ENCODE measurements around the gene GNG7. TPM values are rescaled to one million over a fixed set of nuclear protein-coding genes. Genes with fewer than 3 reads are reported as not detected.

Gene GNG7
- total RNA-seq, 1 experiment from 2014 or later: 7.7 TPM

DNA sequence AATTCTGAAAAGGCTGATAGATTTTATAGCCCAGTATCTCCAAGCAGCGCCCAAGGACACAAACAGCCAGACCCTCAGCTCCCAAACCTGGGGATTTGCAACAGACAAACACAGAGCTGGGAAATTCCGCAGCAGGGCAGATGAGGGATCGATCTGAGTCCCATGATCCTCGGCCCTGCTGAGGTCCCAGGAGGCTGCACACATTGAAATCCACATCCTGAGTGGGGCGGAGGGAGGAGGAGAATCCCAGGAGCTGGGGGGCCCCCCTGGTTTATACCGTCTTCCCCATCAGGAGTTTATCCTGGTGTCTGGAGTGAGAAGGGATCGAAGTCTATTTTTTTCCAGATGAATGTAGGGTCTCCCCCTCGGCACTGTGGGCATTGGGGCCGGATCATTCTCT lies 49.3 kb downstream of the GNG7 start:
- H2BK20ac ChIP-seq (ENCODE audit: low read depth, low read length, poor library complexity, severe bottlenecking): no peak overlapping the region
- H3K14ac ChIP-seq (ENCODE audit: insufficient read depth, low read length): no peak overlapping the region
- no peak overlapping the region for H3K4ac ChIP-seq (ENCODE audit: low read depth, low read length)
- H4K8ac ChIP-seq (replicated peaks; ENCODE audit: insufficient read length, low read depth, low read length): no peak overlapping the region
- no peak overlapping the region for H3K23ac ChIP-seq (ENCODE audit: insufficient read length, low read depth, low read length)
- no peaks in the 10 kb centered on the region for H3K79me1 ChIP-seq (ENCODE audit: insufficient read depth, low read depth, low read length, poor library complexity, severe bottlenecking)
- Mint-ChIP-seq H3K9me3 (no peaks in the 10 kb centered on the region), H3K4me3 (no peak overlapping the region; a peak in 1 of 5 replicates), H3K36me3 (ENCODE audit: insufficient read depth in 1 of 3, low read depth in 3 of 3) (no peaks in the 10 kb centered on the region; a peak in 1 of 7 replicates), H3K27me3 (ENCODE audit: low read depth) (0 out of 2 replicates have a peak, but pooled peaks cover 1% of the 10 kb centered on the region), H3K27ac (no peak overlapping the region), H3K4me1 (peaks cover 9 to 14% of the 10 kb centered on the region in 2 experiments)
- H2AK5ac ChIP-seq (ENCODE audit: insufficient read length, low read length): no peak overlapping the region
- H3K56ac ChIP-seq (ENCODE audit: insufficient read length, low read depth, low read length): no peak overlapping the region
- no peak overlapping the region for H3T11ph ChIP-seq (ENCODE audit: low read length)
- no peak overlapping the region for H4K91ac ChIP-seq (ENCODE audit: insufficient read length, low read depth, low read length)
- H3K27ac ChIP-seq (ENCODE audit: insufficient read length, low read depth, low read length): no peak overlapping the region
- H3K4me1 ChIP-seq (ENCODE audit: insufficient read depth, low read length): no peaks in the 10 kb centered on the region
- H2BK15ac ChIP-seq (ENCODE audit: low read depth, low read length): no peak overlapping the region
- WGBS (ENCODE audit: extremely low coverage, insufficient read length, low lambda C conversion rate): no CpG with 5 or more reads among the region's 9 CpGs
- TF ChIP-seq, protein P1, sequence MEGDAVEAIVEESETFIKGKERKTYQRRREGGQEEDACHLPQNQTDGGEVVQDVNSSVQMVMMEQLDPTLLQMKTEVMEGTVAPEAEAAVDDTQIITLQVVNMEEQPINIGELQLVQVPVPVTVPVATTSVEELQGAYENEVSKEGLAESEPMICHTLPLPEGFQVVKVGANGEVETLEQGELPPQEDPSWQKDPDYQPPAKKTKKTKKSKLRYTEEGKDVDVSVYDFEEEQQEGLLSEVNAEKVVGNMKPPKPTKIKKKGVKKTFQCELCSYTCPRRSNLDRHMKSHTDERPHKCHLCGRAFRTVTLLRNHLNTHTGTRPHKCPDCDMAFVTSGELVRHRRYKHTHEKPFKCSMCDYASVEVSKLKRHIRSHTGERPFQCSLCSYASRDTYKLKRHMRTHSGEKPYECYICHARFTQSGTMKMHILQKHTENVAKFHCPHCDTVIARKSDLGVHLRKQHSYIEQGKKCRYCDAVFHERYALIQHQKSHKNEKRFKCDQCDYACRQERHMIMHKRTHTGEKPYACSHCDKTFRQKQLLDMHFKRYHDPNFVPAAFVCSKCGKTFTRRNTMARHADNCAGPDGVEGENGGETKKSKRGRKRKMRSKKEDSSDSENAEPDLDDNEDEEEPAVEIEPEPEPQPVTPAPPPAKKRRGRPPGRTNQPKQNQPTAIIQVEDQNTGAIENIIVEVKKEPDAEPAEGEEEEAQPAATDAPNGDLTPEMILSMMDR (conservative IDR thresholded peaks at IDR 0.05): no peak
- H4K5ac ChIP-seq (ENCODE audit: insufficient read length, low read depth, low read length): no peak overlapping the region
- no peak overlapping the region for H2BK5ac ChIP-seq (ENCODE audit: insufficient read length, low read length)
- no peaks in the 10 kb centered on the region for H3K9me3 ChIP-seq (ENCODE audit: control insufficient read depth, low read depth, low read length)
- H3K9ac ChIP-seq (ENCODE audit: extremely low read depth, insufficient read length, low read length): no peak overlapping the region
- H2BK12ac ChIP-seq (ENCODE audit: insufficient read length, low read depth, low read length): no peak overlapping the region
- no peak overlapping the region for H3K18ac ChIP-seq (ENCODE audit: insufficient read length, low read depth, low read length)
- H2BK120ac ChIP-seq (ENCODE audit: low read depth, low read length, poor library complexity, severe bottlenecking): no peak overlapping the region
- H3K79me2 ChIP-seq (ENCODE audit: insufficient read depth, low read length): no peaks in the 10 kb centered on the region
- H4K20me1 ChIP-seq (ENCODE audit: control insufficient read depth, insufficient read depth, insufficient read length): no peaks in the 10 kb centered on the region
- H3K4me2 ChIP-seq (ENCODE audit: insufficient read depth, insufficient read length, low read length): no peak overlapping the region
- H2AFZ ChIP-seq (ENCODE audit: low read length): no peak overlapping the region
- no peaks in the 10 kb centered on the region for H3K23me2 ChIP-seq (ENCODE audit: insufficient read length, low read depth, low read length, poor library complexity, severe bottlenecking)
- DNase-seq: no peak
- H3K27me3 ChIP-seq (ENCODE audit: insufficient read depth, low read length): no peaks in the 10 kb centered on the region
